WTC11 (cell line): ENCODE data around the gene AKT1S1. TPM values are rescaled to one million over a fixed set of nuclear protein-coding genes. Genes with fewer than 3 reads are reported as not detected.

ENCODE experiments used
- ATAC-seq: fragments of 200-7000 bp; cut with Tn5 transposase; 2 replicates; pipeline ENCODE4 v1.10.0; 2021; ENCODE audit warnings: mild to moderate bottlenecking, moderate library complexity
- CTCF ChIA-PET: fragments of 300-600 bp; sonication (Branson Sonifier 250); formaldehyde crosslinking; loops from one replicate; lab custom pipeline; 2021; ENCODE audit warnings: antibody characterized with exemption; lab: Charles Lee
- POLR2A ChIA-PET: fragments of 350-600 bp; sonication (Branson Sonifier 250); formaldehyde crosslinking; loops from one replicate; lab custom pipeline; 2021; ENCODE audit warnings: antibody characterized with exemption; lab: Charles Lee
- DNase-seq: peaks from one replicate; pipeline ENCODE4 v3.0.0; 2021; ENCODE audit warnings: low spot score
- H3K27ac Mint-ChIP-seq: 2 replicates; pipeline ENCODE4 v1.8.0; 2021; ENCODE audit warnings: mixed read lengths
- H3K27me3 Mint-ChIP-seq: 2 replicates; pipeline ENCODE4 v1.8.0; 2021; ENCODE audit warnings: low read depth, mild to moderate bottlenecking, moderate library complexity, mixed read lengths
- H3K36me3 Mint-ChIP-seq: 2 replicates; pipeline ENCODE4 v1.8.0; 2021; ENCODE audit warnings: mixed read lengths
- H3K4me1 Mint-ChIP-seq: 2 replicates; pipeline ENCODE4 v1.8.0; 2022; ENCODE audit warnings: mixed read lengths
- H3K4me3 Mint-ChIP-seq: 2 replicates; pipeline ENCODE4 v1.8.0; 2021; ENCODE audit warnings: mild to moderate bottlenecking, moderate library complexity, mixed read lengths
- H3K9me3 Mint-ChIP-seq: 2 replicates; pipeline ENCODE4 v1.8.0; 2021; ENCODE audit warnings: mixed read lengths
- AFF4 ChIP-seq: sonication (generic); formaldehyde crosslinking; IDR thresholded peaks from 2 replicates; pipeline ENCODE4 v1.8.1; 2023; ENCODE audit warnings: mild to moderate bottlenecking, missing genetic modification reagents, borderline replicate concordance
- FOXJ3 ChIP-seq: sonication (generic); formaldehyde crosslinking; IDR thresholded peaks from 2 replicates; pipeline ENCODE4 v1.9.0; 2021; ENCODE audit warnings: missing genetic modification reagents, mild to moderate bottlenecking, borderline replicate concordance
- FOXP1 ChIP-seq: sonication (generic); formaldehyde crosslinking; IDR thresholded peaks from 2 replicates; pipeline ENCODE4 v1.8.0; 2022; ENCODE audit warnings: missing genetic modification reagents, mild to moderate bottlenecking, moderate library complexity, borderline replicate concordance
- JAZF1 ChIP-seq: fragments of 250-450 bp; sonication (Bioruptor Pico); IDR thresholded peaks from 2 replicates; pipeline ENCODE4 v1.9.0; 2021; ENCODE audit warnings: moderate library complexity, mild to moderate bottlenecking, inconsistent platforms
- NFATC4 ChIP-seq: fragments of 250-450 bp; sonication (Bioruptor Pico); IDR thresholded peaks from 2 replicates; pipeline ENCODE4 v1.9.0; 2021; ENCODE audit warnings: mild to moderate bottlenecking
- RORB ChIP-seq: fragments of 250-450 bp; sonication (Bioruptor Pico); IDR thresholded peaks from 2 replicates; pipeline ENCODE4 v1.9.0; 2021; ENCODE audit warnings: mild to moderate bottlenecking
- SP1 ChIP-seq: sonication (generic); formaldehyde crosslinking; conservative IDR thresholded peaks from 2 replicates; pipeline ENCODE4 v1.8.1; 2022; ENCODE audit warnings: missing genetic modification reagents
- STAT6 ChIP-seq: sonication (generic); formaldehyde crosslinking; conservative IDR thresholded peaks from 2 replicates; pipeline ENCODE4 v1.8.1; 2023; ENCODE audit warnings: mild to moderate bottlenecking, low read depth, missing genetic modification reagents, moderate library complexity
- ZNF317 ChIP-seq: sonication (generic); formaldehyde crosslinking; IDR thresholded peaks from 2 replicates; pipeline ENCODE4 v1.8.1; 2023; ENCODE audit warnings: low read depth, mild to moderate bottlenecking, moderate library complexity, missing genetic modification reagents, borderline replicate concordance
- ZNF425 ChIP-seq: fragments of 250-450 bp; sonication (Bioruptor Pico); conservative IDR thresholded peaks from 2 replicates; pipeline ENCODE4 v1.9.0; 2021; ENCODE audit warnings: mild to moderate bottlenecking
- ZNF532 ChIP-seq: fragments of 250-450 bp; sonication (Bioruptor Pico); IDR thresholded peaks from 2 replicates; pipeline ENCODE4 v1.9.0; 2021; ENCODE audit warnings: mild to moderate bottlenecking, borderline replicate concordance
- total RNA-seq: library from RNA; stranded (reverse); gene quantifications from 3 replicates; pipeline ENCODE4 v1.2.3, GENCODE V29; 2021

Gene AKT1S1
- total RNA-seq, 1 experiment from 2014 or later = 47.8 TPM

GRCh38 chr19:49844138-49845095, 32.7 kb downstream of the AKT1S1 start:
- H3K4me1 Mint-ChIP-seq = peaks cover 3% of the 10 kb centered on the region; the same call in 1 of the 2 replicates
- ChIA-PET POLR2A (no interaction called here), CTCF (interaction anchor here (0.6 to 1.9 kb wide), 7 partner anchors 14 to 127 kb away, joined by 3 to 9 read pairs (median 3); partner anchors contain the start of gene AP2A1)
- no peak for TF ChIP-seq NFATC4
- no peak for TF ChIP-seq RORB (CRISPR knock-in tag)
- no peak for TF ChIP-seq ZNF425 (CRISPR knock-in tag)
- no peak overlapping the region for H3K4me3 Mint-ChIP-seq
- H3K9me3 Mint-ChIP-seq = peaks cover 10% of the 10 kb centered on the region
- peaks cover 18% of the 10 kb centered on the region for H3K36me3 Mint-ChIP-seq
- no peak overlapping the region for H3K27ac Mint-ChIP-seq
- no peak for DNase-seq
- no peaks in the 10 kb centered on the region; the same call in 1 of the 2 replicates for H3K27me3 Mint-ChIP-seq
- no peak for ATAC-seq

- H3K27me3 Mint-ChIP-seq = no peaks in the 10 kb centered on the region; the same call in 1 of the 2 replicates
- no peak overlapping the region for H3K4me3 Mint-ChIP-seq
- no peak for DNase-seq
- H3K4me1 Mint-ChIP-seq = no peaks in the 10 kb centered on the region
- peaks cover 3% of the 10 kb centered on the region; the same call in 1 of the 2 replicates for H3K9me3 Mint-ChIP-seq
- POLR2A ChIA-PET = interaction anchor here (0.6 kb wide), 1 partner anchor 92 kb away, joined by 3 read pairs; no protein-coding TSS in a partner anchor
- no peak for ATAC-seq
- CTCF ChIA-PET = interaction anchor here (0.6 to 1.5 kb wide), 3 partner anchors 65 to 172 kb away, joined by 3 read pairs; partner anchors contain the start of gene AP2A1
- TF ChIP-seq SP1 (CRISPR knock-in tag) (no peak), FOXJ3 (CRISPR knock-in tag) (no peak), JAZF1 (CRISPR knock-in tag) (no peak), STAT6 (CRISPR knock-in tag) (no peak), FOXP1 (CRISPR knock-in tag) (no peak), ZNF317 (no peak), AFF4 (CRISPR knock-in tag) (no peak), ZNF532 (CRISPR knock-in tag) (no peak)
- TF ChIP-seq, all 79 proteins: peak for 0
- peaks cover 22% of the 10 kb centered on the region for H3K36me3 Mint-ChIP-seq
- H3K27ac Mint-ChIP-seq = no peak overlapping the region
These were observed 33.9 kb downstream of the AKT1S1 start for GRCh38 chr19:49843265-49843664.
